Fibroblast of pulmonary artery (primary cell): Measurements from ENCODE around the gene TMEM132D.

Experiments
- DNase-seq: peaks from one replicate; pipeline ENCODE4 v3.0.0-alpha.2; 2010; ENCODE audit warnings: low read depth
- H3K4me3 ChIP-seq: replicated peaks from 2 replicates; pipeline ENCODE4 v1.5.1; 2011; ENCODE audit warnings: low read depth, mild to moderate bottlenecking, control low read depth, low read length, moderate library complexity
- CTCF ChIP-seq: IDR thresholded peaks from 2 replicates; pipeline ENCODE4 v1.5.1; 2011; ENCODE audit warnings: mild to moderate bottlenecking, control low read depth, low read length, inconsistent platforms; ENCODE audit errors: missing control alignments

TMEM132D gene

GRCh38 chr12:129096968-129097367 is 806.9 kb downstream of the TMEM132D start:
- H3K4me3 ChIP-seq = no peak overlapping the region
- DNase-seq = no peak
- no peak for TF ChIP-seq CTCF

DNA sequence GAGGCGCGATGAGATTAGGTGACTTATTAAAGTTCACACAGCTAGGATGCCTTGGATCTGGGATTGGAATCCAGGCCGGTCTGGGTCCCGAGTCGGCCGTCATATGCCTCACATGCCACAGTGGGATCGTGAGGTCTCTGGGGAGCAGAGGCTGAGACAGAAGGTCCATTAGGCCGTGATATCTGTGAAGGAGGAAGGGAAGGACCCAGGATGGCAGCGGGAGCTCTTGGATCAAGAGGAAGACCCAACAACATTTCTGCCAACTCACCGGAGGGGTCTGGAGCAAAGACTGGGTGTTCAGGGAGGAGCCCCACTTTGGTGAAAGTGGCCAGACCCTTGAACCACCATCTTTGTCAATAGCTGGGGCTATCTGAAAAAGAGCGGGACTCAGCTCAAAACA is 807.6 kb downstream of the TMEM132D start:
- TF ChIP-seq CTCF = no peak
- no peak overlapping the region for H3K4me3 ChIP-seq
- no peak for DNase-seq

DNA sequence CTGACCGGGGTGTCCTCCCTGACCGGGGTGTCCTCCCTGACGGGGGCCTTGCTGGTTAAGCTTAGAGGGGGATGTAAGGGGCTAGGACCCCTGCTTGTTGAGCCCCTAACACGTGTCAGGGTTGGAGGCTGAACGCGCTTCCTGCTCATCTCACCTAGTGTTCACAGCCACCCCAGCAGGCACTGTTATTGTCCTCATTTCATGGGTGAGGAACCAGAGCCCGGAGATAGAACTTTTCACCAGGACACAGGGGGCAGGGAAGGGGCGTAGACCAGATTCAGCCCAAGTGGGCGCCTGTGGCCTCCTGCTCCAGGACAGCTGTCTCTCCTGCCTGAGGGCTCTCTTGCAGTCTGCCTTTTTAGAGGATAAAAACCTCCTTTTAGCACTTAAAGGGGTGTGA is 814.2 kb downstream of the TMEM132D start:
- no peak overlapping the region for H3K4me3 ChIP-seq
- DNase-seq = no peak
- TF ChIP-seq CTCF = no peak

DNA sequence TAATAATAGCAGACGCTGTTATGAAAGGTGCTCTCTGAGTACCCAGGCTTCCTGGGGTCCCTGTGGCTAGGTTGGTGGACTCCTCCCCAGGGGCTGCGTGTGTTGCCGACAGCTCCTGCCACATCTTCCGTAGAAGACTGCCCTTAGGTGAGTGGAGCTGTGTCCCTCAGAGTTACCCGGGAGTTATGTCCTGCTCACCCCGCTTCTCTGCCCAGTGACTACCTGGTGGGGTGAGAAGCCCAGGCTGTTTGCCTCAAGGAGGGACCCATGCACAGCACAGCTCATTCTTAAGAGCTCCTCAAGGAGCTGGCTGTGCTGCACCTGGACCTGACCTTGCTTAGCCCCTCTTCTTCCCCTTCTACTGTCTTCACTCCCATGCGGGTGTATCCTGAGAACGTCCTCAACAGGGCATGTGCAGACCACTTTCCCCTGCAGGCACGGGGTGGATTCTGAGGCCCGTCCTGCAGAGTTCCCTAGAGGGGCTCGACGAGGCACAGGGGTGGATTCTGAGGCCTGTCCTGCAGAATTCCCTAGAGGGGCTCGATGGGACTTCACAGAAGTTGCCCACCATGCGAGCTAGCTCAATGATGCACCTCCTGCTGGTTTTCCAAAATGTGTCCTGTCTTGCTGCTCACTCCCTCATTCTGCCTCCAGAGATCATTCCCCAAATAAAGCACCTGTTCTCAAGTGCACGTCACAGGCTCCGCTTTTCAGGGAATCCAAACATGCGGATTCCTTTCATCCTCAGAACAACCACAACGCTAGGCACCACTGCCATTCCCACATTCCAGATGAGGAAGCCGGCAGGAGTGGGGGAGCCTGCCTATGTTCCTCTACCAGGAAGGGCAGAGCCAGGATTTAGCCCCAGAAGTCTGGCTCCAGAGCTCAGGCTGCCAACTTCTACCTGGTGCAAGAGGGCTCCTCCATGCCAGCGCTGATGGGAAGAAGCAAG is 818.7 kb downstream of the TMEM132D start:
- no peak overlapping the region for H3K4me3 ChIP-seq
- TF ChIP-seq CTCF = no peak
- DNase-seq = no peak

GRCh38 chr12:129083121-129083840 is 820.5 kb downstream of the TMEM132D start:
- TF ChIP-seq CTCF = no peak
- DNase-seq = no peak
- H3K4me3 ChIP-seq = no peak overlapping the region

DNA sequence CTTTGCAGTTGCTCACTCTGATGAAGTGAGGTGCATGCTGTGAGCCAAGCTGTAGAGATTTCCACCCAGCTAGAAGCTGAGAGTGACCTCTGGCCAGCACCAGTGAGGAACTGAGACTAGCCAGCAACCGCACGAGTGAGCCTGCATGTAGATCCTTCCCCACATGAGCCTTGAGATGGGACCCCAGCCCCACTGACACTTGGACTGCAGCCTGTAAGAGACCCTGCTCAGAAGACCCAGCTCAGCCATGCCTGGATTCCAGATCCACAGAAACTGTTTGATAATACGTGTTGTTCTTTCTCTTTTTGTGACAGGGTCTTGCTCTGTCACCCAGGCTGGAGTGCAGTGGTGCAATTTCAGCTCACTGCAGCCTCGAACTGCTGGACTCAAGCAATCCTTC is 821.4 kb downstream of the TMEM132D start:
- TF ChIP-seq CTCF = no peak
- no peak overlapping the region for H3K4me3 ChIP-seq
- no peak for DNase-seq
